ENCODE measurements around the gene ARL4A. TPM values are rescaled to one million over a fixed set of nuclear protein-coding genes. Genes with fewer than 3 reads are reported as not detected.

ARL4A gene
- total RNA-seq, 1 donor from 2014 or later, result 11.0 TPM

- Mint-ChIP-seq H3K27ac (no peak overlapping the region), H3K4me3 (peak overlapping the region; percentile 21), H3K4me1 (peaks cover 33% of the 10 kb centered on the region), H3K27me3 (no peaks in the 10 kb centered on the region), H3K9me3 (peaks cover 4% of the 10 kb centered on the region), H3K36me3 (ENCODE audit: low read depth) (no peaks in the 10 kb centered on the region)
- DNase-seq, result no peak
- intact Hi-C loops (cut with micrococcal nuclease), result no loop called here
Observed at GRCh38 chr7:12716134-12716681, 28.8 kb downstream of the ARL4A start.

DNA sequence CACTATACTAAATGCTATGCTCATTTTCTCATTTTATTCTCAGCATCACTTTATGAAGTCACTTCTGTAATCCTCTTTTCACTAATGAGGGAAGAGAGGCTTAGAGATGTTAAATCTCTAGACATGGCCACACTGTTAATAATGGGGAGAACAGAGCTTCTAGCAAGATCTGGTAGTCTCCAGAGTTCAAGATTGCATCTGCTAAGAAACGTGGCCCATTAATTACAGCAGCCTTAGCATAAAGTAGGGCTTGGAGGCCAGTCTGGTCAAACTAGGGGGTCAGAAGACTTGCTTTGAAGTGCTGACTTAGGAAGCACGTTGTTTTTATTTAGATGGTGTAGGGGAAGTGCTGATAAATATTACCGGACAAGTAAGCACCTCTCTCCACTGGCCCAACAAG, 29.3 kb downstream of the ARL4A start:
- Mint-ChIP-seq H3K27ac (no peak overlapping the region), H3K27me3 (no peaks in the 10 kb centered on the region), H3K9me3 (peaks cover 4% of the 10 kb centered on the region), H3K36me3 (ENCODE audit: low read depth) (no peaks in the 10 kb centered on the region), H3K4me3 (no peak overlapping the region), H3K4me1 (peaks cover 35% of the 10 kb centered on the region)
- intact Hi-C loops (cut with micrococcal nuclease), result no loop called here
- DNase-seq, result no peak

DNA sequence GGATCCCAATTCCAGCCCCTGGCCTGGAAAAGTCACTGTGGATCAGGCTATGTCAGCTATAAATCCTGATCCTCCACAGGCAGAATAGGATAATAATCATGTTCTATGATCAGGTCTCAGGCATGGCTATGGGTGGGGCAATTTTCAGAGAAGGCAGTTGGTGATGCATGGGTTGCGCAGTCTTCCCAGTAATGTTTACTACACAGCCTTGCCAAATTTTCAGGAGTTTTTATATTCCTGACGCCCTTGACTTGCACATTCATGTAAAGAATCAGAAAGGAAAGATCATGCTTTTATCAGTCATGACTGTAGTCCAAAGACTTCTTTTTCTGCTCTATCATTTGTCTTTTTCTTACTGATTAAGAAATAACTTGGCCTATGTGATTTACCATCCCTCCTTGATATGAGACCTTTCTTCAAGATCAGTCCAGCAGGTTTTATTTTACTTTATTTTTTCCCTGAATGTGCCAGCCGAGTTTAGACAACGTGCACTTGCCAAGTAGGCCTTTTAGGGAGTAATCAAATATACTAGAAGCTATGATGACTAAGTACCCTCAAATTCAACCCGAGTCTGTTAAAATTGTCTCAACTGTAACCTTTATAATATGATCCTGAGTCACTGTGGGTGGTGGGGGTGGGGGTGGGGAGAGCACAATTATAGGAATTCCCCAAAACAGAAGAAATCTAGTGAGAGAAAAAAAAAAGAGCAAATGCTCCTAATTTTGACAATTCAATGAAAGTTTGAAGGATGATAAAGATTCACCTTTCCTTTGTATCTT, 31.9 kb downstream of the ARL4A start:
- Mint-ChIP-seq H3K27me3 (no peaks in the 10 kb centered on the region), H3K9me3 (peaks cover 4% of the 10 kb centered on the region), H3K4me1 (peaks cover 51% of the 10 kb centered on the region), H3K36me3 (ENCODE audit: low read depth) (no peaks in the 10 kb centered on the region), H3K4me3 (peak overlapping the region; percentile 61), H3K27ac (peak overlapping the region; percentile 82)
- no peak for DNase-seq
- intact Hi-C loops (cut with micrococcal nuclease), result loop anchor here (1.0 kb wide), 1 partner anchor 33 kb away; no protein-coding TSS in a partner anchor

- intact Hi-C loops (cut with micrococcal nuclease), result loop anchor here (1.0 kb wide), 1 partner anchor 34 kb away; no protein-coding TSS in a partner anchor
- Mint-ChIP-seq H3K9me3 (peaks cover 4% of the 10 kb centered on the region), H3K27me3 (no peaks in the 10 kb centered on the region), H3K36me3 (ENCODE audit: low read depth) (no peaks in the 10 kb centered on the region), H3K4me3 (peak overlapping the region; percentile 61), H3K27ac (peak overlapping the region; percentile 82), H3K4me1 (peaks cover 48% of the 10 kb centered on the region)
- no peak for DNase-seq
Observed at GRCh38 chr7:12719981-12720865, 32.8 kb downstream of the ARL4A start.

DNA sequence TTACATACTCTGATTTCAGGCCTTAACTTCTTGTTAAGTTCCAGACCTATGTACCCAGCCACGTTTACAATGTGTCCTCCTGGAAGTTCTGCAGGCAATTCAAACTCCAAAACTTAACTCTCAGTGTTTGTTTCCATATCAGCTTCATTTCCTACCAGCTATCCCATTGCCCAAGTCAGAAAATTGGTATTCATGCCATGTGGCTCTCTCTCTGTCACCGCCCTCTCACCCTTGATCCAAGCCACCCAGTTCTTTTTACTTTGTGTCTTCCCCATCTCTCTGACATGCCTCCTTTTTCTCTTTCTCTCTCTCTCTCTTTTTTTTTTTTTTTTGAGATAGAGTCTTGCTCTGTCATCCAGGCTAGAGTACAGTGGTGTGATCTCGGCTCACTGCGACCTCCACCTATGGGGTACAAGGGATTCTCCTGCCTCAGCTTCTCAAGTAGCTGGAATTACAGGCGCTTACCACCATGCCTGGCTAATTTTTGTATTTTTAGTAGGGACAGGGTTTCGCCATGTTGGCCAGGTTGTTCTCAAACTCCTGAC, 33.9 kb downstream of the ARL4A start:
- Mint-ChIP-seq H3K4me1 (peaks cover 38% of the 10 kb centered on the region), H3K36me3 (ENCODE audit: low read depth) (no peaks in the 10 kb centered on the region)
- intact Hi-C loops (cut with micrococcal nuclease), result no loop called here

DNA sequence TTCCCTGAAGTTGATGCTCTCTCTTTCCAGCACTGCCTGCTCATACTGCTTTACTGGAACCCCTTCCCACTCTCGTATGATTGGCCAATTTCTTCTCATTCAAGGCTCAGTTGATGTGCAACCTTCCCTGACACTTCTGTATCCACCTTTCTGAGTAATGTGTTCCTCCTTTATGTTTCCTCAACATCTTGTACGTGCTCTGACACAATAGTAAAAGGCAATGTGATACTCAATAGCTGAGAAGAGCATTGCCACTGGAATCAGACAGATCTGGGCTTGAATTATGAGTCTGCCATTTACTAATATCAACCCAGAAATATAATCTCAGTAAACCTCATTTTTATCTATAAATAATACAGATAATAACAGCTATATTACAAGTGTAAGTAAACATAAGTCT, 34.7 kb downstream of the ARL4A start:
- no peaks in the 10 kb centered on the region for H3K36me3 Mint-ChIP-seq (ENCODE audit: low read depth)
- peak overlapping the region; percentile 4 for H3K27ac Mint-ChIP-seq
- peaks cover 4% of the 10 kb centered on the region for H3K9me3 Mint-ChIP-seq
- no peak overlapping the region for H3K4me3 Mint-ChIP-seq
- intact Hi-C loops (cut with micrococcal nuclease), result loop anchor here (1.0 kb wide), 1 partner anchor 35 kb away; the partner anchor contains the start of gene ARL4A
- peaks cover 34% of the 10 kb centered on the region for H3K4me1 Mint-ChIP-seq
- H3K27me3 Mint-ChIP-seq, result no peaks in the 10 kb centered on the region
- no peak for DNase-seq

More for the DNA sequence above, 33.9 kb downstream of the ARL4A start:
- peaks cover 4% of the 10 kb centered on the region for H3K9me3 Mint-ChIP-seq
- H3K27ac Mint-ChIP-seq, result no peak overlapping the region
- H3K4me3 Mint-ChIP-seq, result no peak overlapping the region
- no peaks in the 10 kb centered on the region for H3K27me3 Mint-ChIP-seq
- DNase-seq, result no peak

DNA sequence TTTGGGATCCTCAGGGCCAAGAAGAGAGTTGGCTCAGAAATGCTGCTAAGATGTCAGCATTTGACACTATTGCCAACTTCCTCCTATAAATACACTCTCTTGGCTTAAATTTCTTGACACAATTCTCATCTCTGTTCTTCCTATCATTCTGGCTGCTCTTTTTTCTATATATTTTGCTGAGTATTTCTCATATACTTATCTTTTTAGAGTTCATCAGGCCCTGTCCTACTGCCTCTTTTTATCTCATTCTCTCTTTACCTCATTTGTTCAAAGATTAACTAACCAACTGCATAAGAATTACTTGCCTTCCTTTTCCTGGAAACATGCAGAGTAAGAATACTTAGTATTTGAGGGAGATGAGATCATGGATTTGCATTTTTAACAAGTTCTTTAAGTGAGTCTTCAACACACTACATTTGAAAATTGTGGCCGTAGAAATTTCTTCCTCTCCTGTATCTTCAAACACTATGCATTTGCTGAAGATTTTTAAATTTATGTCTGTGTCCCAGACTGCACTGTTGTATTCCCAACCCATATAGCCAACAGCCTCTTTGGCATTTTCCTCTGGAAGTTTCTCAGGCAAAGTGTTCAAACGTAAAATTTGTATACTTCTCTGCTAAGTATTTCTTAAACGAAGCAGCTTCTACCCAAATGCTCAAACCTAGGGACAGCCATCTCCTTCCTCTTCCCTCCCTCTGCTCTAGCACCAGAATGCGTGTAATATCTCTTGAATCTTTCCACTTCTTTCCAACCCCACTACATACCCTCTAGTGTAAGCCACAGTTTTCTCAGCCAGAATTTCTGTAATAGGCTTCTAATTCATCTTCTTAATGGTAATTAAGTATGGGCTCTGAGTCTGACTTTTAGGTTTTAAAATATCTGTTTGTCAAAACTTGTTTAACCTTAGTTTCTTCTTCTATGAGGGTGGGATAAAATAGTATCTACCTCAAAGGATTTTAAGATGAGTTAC, 35.5 kb downstream of the ARL4A start:
- peak overlapping the region; percentile 3 for H3K4me3 Mint-ChIP-seq
- H3K27ac Mint-ChIP-seq, result peak overlapping the region; percentile 75
- H3K9me3 Mint-ChIP-seq, result peaks cover 4% of the 10 kb centered on the region
- no peaks in the 10 kb centered on the region for H3K36me3 Mint-ChIP-seq (ENCODE audit: low read depth)
- no peaks in the 10 kb centered on the region for H3K27me3 Mint-ChIP-seq
- no peak for DNase-seq
- peaks cover 34% of the 10 kb centered on the region for H3K4me1 Mint-ChIP-seq
- intact Hi-C loops (cut with micrococcal nuclease), result loop anchor here (1.0 kb wide), 1 partner anchor 36 kb away; the partner anchor contains the start of gene ARL4A

DNA sequence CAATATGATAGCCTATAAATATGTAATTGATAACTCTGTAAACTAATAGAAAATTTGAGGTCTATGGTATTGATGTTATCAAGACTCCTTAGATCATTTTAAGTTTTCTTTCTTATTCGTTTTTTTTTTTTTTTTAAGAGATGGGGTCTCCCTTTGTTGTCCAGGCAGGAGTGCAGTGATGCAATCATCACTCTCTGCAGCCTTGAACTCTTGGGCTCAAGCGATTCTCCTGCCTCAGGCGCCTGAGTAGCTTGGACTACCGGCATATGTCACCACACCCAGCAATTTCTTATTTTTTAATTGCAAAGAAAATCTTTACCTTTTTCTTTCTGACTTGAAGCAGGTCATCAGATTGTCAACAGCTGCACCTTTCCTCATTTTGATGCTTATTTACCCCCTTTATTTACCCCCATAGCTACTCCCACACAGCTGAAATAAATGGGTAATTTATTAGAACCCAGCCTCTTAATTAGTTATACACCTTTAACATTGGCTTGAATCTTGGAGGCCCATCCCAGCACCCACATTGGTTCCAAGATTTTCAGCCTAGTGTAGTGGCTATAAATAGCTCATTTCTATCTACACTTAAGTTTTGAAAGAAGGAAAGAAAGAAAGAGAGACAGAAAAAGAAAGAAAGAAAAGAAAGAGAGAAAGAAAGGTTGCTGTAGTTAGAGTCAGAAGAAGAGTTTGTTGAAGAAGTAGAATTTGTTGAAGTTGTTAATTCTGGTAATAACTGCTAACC, 38.3 kb downstream of the ARL4A start:
- no peak overlapping the region for H3K27ac Mint-ChIP-seq
- H3K4me1 Mint-ChIP-seq, result peaks cover 29% of the 10 kb centered on the region
- intact Hi-C loops (cut with micrococcal nuclease), result no loop called here
- H3K36me3 Mint-ChIP-seq (ENCODE audit: low read depth), result no peaks in the 10 kb centered on the region
- no peaks in the 10 kb centered on the region for H3K27me3 Mint-ChIP-seq
- no peak overlapping the region for H3K4me3 Mint-ChIP-seq
- DNase-seq, result no peak
- no peaks in the 10 kb centered on the region for H3K9me3 Mint-ChIP-seq

- Mint-ChIP-seq H3K9me3 (no peaks in the 10 kb centered on the region), H3K4me1 (peaks cover 29% of the 10 kb centered on the region), H3K27me3 (no peaks in the 10 kb centered on the region), H3K27ac (no peak overlapping the region), H3K36me3 (ENCODE audit: low read depth) (no peaks in the 10 kb centered on the region), H3K4me3 (no peak overlapping the region)
- intact Hi-C loops (cut with micrococcal nuclease), result no loop called here
- no peak for DNase-seq
Observed at GRCh38 chr7:12726908-12727307, 39.5 kb downstream of the ARL4A start.

DNA sequence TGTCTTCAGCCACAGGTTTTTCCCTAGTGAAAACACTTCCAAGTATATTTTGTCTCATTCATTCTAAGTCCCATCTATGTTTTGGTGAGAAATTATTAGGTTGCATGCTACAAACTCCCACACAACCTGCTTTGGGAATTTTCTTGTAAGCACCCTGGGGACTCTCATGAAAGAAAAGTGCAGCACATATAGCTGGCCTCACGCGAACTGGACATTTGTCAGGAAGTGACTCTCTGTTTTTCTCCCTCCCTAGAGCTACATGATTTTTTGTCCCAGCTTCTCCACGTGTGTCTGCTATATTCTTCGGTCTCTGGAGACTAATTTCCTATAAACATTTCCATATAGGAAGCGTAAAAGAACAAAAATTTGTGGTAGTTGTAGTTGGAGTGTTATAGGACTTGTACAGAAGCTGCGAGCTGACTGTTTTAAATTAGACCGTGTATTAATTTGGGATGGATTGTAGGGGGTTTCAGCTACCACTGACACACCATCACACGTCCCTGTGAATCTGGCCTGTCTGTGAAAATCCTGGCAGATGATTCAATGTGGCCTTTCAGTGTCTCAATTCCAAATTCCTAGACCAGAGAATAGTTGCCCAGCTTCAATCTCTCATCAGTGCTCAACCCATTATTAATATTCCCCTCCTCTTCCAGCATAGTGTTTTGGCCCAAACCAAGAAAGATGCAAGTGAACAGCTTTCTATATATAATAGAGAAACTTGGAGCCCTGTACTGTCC, 40.2 kb downstream of the ARL4A start:
- Mint-ChIP-seq H3K4me3 (no peak overlapping the region), H3K27ac (no peak overlapping the region), H3K27me3 (no peaks in the 10 kb centered on the region), H3K9me3 (no peaks in the 10 kb centered on the region), H3K4me1 (peaks cover 24% of the 10 kb centered on the region), H3K36me3 (ENCODE audit: low read depth) (no peaks in the 10 kb centered on the region)
- DNase-seq, result no peak
- intact Hi-C loops (cut with micrococcal nuclease), result no loop called here

DNA sequence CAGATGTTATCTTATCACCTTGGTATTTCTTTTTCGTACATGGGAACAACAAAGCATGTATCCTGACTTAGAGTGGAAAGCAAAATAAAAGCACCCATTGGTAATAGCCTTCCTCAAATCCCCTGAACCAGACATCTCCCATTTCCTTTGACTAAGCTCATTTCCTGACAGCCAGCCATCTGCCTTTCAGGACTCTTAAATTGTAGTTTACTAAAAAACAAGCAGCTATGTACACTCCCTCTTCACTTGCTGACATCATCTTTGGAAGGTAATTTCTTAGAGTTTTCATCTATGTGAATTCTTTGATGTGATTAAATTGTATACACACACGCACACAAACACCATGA, 40.7 kb downstream of the ARL4A start:
- H3K9me3 Mint-ChIP-seq, result no peaks in the 10 kb centered on the region
- no peak for DNase-seq
- no peaks in the 10 kb centered on the region for H3K36me3 Mint-ChIP-seq (ENCODE audit: low read depth)
- H3K27ac Mint-ChIP-seq, result no peak overlapping the region
- H3K4me1 Mint-ChIP-seq, result peaks cover 19% of the 10 kb centered on the region
- no peaks in the 10 kb centered on the region for H3K27me3 Mint-ChIP-seq
- no peak overlapping the region for H3K4me3 Mint-ChIP-seq
- intact Hi-C loops (cut with micrococcal nuclease), result no loop called here

DNA sequence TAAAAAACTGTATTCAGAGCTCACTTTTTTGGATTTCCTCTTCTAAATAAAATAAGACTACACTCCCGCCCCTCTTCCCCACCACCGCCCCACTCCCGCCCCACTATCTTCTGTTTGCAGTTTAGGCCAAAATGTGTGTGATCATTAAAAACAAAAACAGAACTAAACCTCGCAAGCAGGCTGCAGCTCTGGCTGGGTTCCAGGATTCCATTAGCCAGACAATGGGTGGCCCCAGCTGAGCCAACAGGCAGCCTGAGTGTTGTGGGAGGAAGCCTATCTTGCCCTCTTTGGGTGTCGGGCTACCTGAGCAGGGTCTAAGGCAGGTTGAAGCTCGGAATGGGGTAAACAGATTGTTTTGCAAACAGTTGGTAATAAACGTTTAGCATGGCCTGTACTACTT, 41.7 kb downstream of the ARL4A start:
- no peaks in the 10 kb centered on the region for H3K9me3 Mint-ChIP-seq

More for the DNA sequence above, 41.7 kb downstream of the ARL4A start:
- Mint-ChIP-seq H3K4me1 (peaks cover 15% of the 10 kb centered on the region), H3K36me3 (ENCODE audit: low read depth) (no peaks in the 10 kb centered on the region), H3K27me3 (no peaks in the 10 kb centered on the region), H3K27ac (no peak overlapping the region), H3K4me3 (no peak overlapping the region)
- DNase-seq, result no peak
- intact Hi-C loops (cut with micrococcal nuclease), result no loop called here
